Cardiac muscle cell (in vitro differentiated cells and primary cell): ENCODE measurements around the gene CLP1. TPM values are rescaled to one million over a fixed set of nuclear protein-coding genes. Genes with fewer than 3 reads are reported as not detected.
A peak's percentile ranks its signal among the peaks of the same experiment; 100 is the strongest.

ENCODE experiments used
- DNase-seq, 2 donors: peaks; one replicate each; pipeline versions ENCODE4 v3.0.0 to v3.0.0-alpha.2; 2010 to 2017; ENCODE audit warnings: low read depth in 1 of 2, low spot score in 1 of 2
- H3K27ac ChIP-seq: fragments of 200-600 bp; sonication (generic); 2 replicates; pipeline ENCODE4 v1.5.1; 2016
- H3K27me3 ChIP-seq: fragments of 200-600 bp; sonication (generic); 2 replicates; pipeline ENCODE4 v1.6.0; 2016; ENCODE audit warnings: control low read depth
- H3K36me3 ChIP-seq: fragments of 200-600 bp; sonication (generic); 2 replicates; pipeline ENCODE4 v1.5.1; 2016; ENCODE audit warnings: control low read depth
- H3K4me1 ChIP-seq: fragments of 200-600 bp; sonication (generic); 2 replicates; pipeline ENCODE4 v1.8.1; 2017; ENCODE audit warnings: low read depth, mild to moderate bottlenecking, mixed run types
- H3K4me3 ChIP-seq: fragments of 200-600 bp; sonication (generic); 2 replicates; pipeline ENCODE4 v1.5.1; 2016; ENCODE audit warnings: mild to moderate bottlenecking
- H3K9me3 ChIP-seq: fragments of 200-600 bp; sonication (generic); 2 replicates; pipeline ENCODE4 v1.5.1; 2017; ENCODE audit warnings: low read depth, mild to moderate bottlenecking, control low read depth
- CTCF ChIP-seq: IDR thresholded peaks from 2 replicates; pipeline ENCODE4 v1.5.1; 2012; ENCODE audit warnings: low read depth, mild to moderate bottlenecking, low read length
- polyA plus RNA-seq: library from polyadenylated mRNA; unstranded; fragments of >200 nt; fragmentation: Nextera tagmentation; extraction: Ambion mirVana; gene quantifications from 2 replicates; pipeline ENCODE4 v1.2.1, GENCODE V29; 2016
- total RNA-seq: library from RNA; depleted of rRNA; stranded (reverse); fragments of >200 nt; gene quantifications from 2 replicates; pipeline ENCODE4 v1.2.3, GENCODE V29; 2016

The CLP1 gene
- total and polyA plus RNA-seq, 2 experiments from 2014 or later, result 16.5 to 17.9 TPM

GRCh38 chr11:57658023-57658361 lies 430 bp downstream of the CLP1 start:
- peaks cover 5% of the 10 kb centered on the region for H3K4me1 ChIP-seq
- peak overlapping the region; percentile 36 for H3K27ac ChIP-seq
- no peak for DNase-seq
- H3K27me3 ChIP-seq, result no peaks in the 10 kb centered on the region
- H3K9me3 ChIP-seq, result no peaks in the 10 kb centered on the region
- H3K36me3 ChIP-seq, result peaks cover 23% of the 10 kb centered on the region
- TF ChIP-seq CTCF, result no peak
- H3K4me3 ChIP-seq, result peak overlapping the region; percentile 67

GRCh38 chr11:57659669-57660068 lies 2.1 kb downstream of the CLP1 start:
- Histone ChIP-seq H3K4me1 (peaks cover 5% of the 10 kb centered on the region), H3K4me3 (no peak overlapping the region), H3K9me3 (no peaks in the 10 kb centered on the region), H3K36me3 (peaks cover 23% of the 10 kb centered on the region), H3K27me3 (no peaks in the 10 kb centered on the region), H3K27ac (no peak overlapping the region)
- TF ChIP-seq CTCF, result no peak
- DNase-seq, result no peak

- DNase-seq, result no peak
- Histone ChIP-seq H3K9me3 (no peaks in the 10 kb centered on the region), H3K4me3 (no peak overlapping the region), H3K4me1 (peaks cover 5% of the 10 kb centered on the region), H3K27ac (no peak overlapping the region), H3K36me3 (peaks cover 23% of the 10 kb centered on the region), H3K27me3 (no peaks in the 10 kb centered on the region)
- TF ChIP-seq CTCF, result no peak
These were observed 5.3 kb downstream of the CLP1 start for GRCh38 chr11:57662893-57663292.

GRCh38 chr11:57663975-57664374 lies 6.4 kb downstream of the CLP1 start:
- H3K4me1 ChIP-seq, result peaks cover 2% of the 10 kb centered on the region
- no peaks in the 10 kb centered on the region for H3K27me3 ChIP-seq
- no peak for TF ChIP-seq CTCF
- H3K27ac ChIP-seq, result no peak overlapping the region
- no peak for DNase-seq
- no peaks in the 10 kb centered on the region for H3K9me3 ChIP-seq
- H3K4me3 ChIP-seq, result no peak overlapping the region
- peaks cover 23% of the 10 kb centered on the region for H3K36me3 ChIP-seq

- no peaks in the 10 kb centered on the region for H3K27me3 ChIP-seq
- no peak for TF ChIP-seq CTCF
- H3K4me1 ChIP-seq, result peaks cover 7% of the 10 kb centered on the region
- H3K27ac ChIP-seq, result peak overlapping the region; percentile 98
- H3K36me3 ChIP-seq, result peaks cover 2% of the 10 kb centered on the region
- no peaks in the 10 kb centered on the region for H3K9me3 ChIP-seq
- DNase-seq, result peak; percentile 98 to 100
- H3K4me3 ChIP-seq, result peak overlapping the region; percentile 61
These were observed 9.7 kb downstream of the CLP1 start for GRCh38 chr11:57667117-57667735.
